GM21619 (cell line): ENCODE data around the gene COL25A1.
"Not testable (repeated sequence)": the region's sequence is repeated elsewhere in the genome, so short reads cannot be mapped to it uniquely, and the experiment has no call there.

ENCODE experiments used
- ATAC-seq: cut with Tn5 transposase; IDR thresholded peaks from one replicate; pipeline ENCODE4 v1.9.1; 2021; ENCODE audit not compliant: unreplicated experiment

Gene COL25A1

GRCh38 chr4:108972613-108973283 is 329.7 kb downstream of the COL25A1 start:
- ATAC-seq, result no peak

DNA sequence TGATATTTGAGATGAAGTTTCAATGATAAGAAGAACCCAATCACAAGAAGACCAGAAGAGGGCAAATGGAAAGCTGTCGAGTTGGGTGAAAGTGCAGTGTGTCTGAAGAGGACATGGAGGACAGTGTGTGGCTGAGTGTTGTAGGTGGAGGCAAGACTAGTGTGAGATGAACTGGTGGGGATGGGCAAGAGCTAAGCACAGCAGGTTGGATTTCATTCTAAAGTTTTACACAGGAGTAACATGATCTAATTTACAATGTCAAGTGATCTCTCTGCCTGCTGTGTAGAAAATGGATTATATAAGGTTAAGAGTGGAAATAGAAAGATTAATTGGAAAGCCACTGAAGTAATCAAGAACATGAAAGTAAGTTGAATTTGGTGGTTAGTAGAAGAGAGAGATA is 331.0 kb downstream of the COL25A1 start:
- no peak for ATAC-seq

- ATAC-seq, result no peak
Measured at GRCh38 chr4:108965472-108966076, 336.9 kb downstream of the COL25A1 start.

GRCh38 chr4:108965016-108965415 is 337.4 kb downstream of the COL25A1 start:
- ATAC-seq, result no peak

- no peak for ATAC-seq
Measured at GRCh38 chr4:108963910-108964309, 338.5 kb downstream of the COL25A1 start.

- ATAC-seq, result no peak
Measured at GRCh38 chr4:108959491-108959890, 343.0 kb downstream of the COL25A1 start.

- no peak for ATAC-seq
Measured at GRCh38 chr4:108954880-108955279, 347.6 kb downstream of the COL25A1 start.

DNA sequence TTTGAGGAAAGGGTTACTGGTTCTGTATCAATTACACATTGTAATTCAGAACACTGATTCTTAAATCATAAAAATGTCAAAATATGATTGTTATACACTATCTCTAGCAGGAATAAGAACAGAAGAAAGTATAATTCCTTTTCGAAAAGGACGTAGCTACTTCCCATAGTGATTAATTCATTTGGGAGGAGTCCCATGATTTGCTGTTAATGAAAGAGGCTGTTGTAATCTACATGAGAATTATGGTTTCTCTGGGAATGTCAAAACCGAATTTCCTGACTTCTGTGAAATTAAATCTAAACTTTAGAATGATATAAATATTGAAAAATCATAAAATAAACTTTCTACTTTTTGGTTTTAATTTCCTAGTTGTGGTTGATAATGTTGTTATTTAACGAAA is 348.5 kb downstream of the COL25A1 start:
- no peak for ATAC-seq

- ATAC-seq, result no peak
Measured at GRCh38 chr4:108950158-108950915, 352.1 kb downstream of the COL25A1 start.

- no peak for ATAC-seq
Measured at GRCh38 chr4:108947526-108947925, 354.9 kb downstream of the COL25A1 start.

DNA sequence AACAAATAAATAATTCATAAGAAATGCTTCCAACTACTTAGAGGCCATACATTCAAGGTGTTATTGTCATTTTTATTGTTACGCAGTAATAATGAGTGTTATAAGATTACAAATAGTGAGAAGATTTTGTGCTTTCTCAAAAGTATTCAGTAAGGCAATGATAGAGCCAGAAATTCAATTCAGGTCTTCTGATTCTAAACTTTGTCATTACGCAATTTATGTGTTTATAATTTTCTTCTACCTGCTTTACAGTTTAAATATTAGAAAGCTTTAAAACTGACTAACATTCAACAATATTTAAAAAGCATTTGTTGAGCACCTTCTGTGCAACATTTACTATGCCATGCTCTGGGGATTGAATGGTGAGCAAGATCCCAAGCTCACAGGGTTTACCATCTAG is 356.2 kb downstream of the COL25A1 start:
- no peak for ATAC-seq

DNA sequence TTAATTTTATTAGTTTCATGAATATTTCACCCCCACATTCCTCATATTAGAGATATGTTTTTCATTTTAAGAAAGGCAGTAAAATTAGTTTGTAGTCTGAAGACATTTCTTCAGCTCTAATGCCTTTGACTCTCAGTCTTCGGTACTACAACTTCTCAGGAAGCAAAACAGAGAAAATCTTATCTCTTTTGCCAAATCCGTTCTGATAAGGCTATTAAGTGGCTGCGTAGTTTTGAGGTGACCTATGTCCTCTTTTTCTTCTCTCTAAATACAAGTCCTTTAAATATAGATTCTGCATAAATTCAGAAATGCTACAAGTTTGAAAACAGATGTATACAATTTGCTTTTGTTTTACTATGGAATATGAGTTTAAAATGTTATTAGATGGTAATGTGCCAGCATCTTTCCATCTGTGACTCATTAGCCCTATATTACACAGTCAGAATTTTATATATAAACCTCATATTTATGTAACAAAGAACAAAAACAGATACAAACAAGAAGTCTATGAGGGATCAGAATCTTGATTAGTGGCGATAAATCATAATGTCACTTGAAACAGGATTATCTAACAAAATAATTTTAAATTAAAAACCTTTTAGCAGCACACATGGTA is 358.4 kb downstream of the COL25A1 start:
- no peak for ATAC-seq

DNA sequence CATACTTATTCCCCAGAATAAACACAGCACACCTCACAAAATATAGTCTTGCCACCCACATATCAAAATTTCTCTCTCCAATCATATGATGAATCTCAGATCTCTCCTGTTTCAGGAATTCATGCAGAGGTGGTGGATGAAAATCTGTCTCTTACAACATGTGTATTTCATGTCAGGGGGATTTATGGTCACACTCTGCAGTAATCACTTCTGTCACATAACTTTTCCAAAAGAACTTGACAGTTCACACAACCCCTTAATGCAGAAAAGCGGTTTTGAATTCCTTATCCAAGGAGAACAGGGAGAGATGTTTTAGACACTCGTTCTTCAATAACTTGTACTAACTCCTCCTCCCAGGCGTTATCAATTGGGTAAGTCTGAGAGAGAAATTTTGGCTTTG is 359.1 kb downstream of the COL25A1 start:
- ATAC-seq, result no peak

DNA sequence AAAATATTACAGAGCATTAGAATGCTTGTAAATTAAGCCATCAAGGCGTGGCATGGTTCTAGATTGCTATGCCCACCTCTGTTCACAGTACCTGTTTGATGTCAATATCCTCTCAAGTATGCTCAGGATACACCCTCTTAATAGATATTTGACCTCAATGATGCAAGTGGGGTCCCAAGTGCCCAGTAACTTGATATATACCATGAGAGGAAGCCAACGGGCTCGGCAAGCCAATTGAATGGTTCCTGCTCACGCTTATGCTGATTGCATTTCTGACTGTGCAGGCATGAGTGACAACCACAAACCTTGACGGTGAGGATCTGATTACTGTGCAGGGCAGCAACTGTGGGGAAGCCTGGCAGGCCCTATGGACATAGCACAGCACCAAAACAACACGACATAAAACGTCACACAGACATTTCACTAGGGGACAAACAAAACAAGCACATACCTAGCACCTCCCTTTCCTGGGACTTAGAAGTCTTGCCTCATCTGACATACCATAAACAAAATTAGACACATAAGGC is 360.5 kb downstream of the COL25A1 start:
- ATAC-seq, result no peak

- no peak for ATAC-seq
Measured at GRCh38 chr4:108940634-108941033, 361.8 kb downstream of the COL25A1 start.

DNA sequence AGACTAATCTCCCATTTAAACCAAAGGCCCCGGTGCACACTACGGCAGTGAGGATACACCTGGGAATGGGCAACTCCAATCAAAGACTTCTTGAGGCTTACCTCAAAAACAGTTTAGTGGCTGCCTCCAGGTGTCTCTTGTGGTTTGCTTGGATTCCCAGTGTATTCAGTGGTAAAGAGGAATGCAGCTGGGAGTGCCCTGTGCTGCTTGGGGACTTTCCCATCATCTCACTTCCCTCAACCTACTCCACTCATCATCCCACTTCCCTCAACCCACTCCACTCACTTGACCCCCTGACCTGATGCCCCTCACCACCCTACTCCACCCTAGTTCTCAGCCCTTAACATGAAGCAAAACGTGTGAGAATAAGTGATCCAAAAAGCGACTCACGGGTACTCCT is 362.3 kb downstream of the COL25A1 start:
- ATAC-seq, result no peak

DNA sequence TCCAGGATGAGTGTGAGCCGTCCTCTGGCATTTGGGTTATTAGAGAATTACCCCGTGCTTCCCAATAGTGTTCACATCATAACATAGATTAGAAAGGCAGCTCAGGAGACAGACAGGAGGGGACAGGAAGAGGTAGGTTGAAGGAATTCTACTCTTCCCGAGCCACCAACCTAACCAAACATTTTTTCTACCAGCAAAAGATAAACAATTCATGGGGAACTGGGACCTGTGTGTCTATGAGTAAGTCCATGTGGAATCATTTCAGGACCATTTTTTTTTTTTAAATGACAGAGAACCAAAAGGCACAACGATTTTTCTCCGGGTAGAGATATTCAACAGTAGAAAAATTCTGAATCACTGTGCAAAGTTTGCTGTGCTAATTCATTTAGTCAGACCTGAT is 365.4 kb downstream of the COL25A1 start:
- ATAC-seq, result no peak

- ATAC-seq, result not testable (repeated sequence)
Measured at GRCh38 chr4:108933925-108934324, 368.5 kb downstream of the COL25A1 start.

DNA sequence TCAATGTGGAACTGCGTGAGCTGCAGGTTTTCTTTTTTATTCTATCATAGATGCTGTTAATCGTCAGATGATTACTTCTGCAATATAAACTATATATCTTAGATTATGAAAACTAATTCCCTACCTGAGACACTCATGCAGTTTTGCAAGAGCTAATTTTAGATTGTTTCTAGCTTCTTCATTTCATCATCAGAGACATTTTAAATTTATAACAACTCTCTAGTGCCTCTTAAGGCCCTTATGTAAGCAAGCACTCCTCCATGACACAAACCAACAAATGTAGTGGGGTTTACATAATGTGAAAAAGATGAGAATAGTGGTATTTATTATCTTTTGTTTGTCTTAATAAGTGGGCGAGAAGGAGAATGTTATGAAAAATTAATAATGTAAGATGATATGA is 369.4 kb downstream of the COL25A1 start:
- ATAC-seq, result no peak

DNA sequence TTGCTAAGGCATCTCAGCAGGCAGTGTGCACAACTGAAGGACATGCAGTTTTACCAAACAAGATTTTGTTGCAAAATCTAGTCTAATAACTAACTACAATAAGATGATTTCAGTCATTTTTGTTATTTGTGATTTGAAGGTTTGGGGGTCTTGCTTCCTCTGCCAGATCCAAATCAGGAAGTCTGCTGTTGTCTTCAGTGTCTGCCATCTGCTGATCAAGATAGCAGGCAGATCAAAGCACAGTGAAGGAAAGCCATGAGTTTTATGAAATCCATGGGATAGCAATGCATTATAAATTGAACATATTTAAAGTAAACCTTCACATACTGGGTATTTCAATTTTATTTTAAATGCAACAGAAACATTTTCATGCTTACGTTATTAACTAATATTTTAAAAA is 370.5 kb downstream of the COL25A1 start:
- no peak for ATAC-seq

GRCh38 chr4:108930186-108930585 is 372.3 kb downstream of the COL25A1 start:
- no peak for ATAC-seq

DNA sequence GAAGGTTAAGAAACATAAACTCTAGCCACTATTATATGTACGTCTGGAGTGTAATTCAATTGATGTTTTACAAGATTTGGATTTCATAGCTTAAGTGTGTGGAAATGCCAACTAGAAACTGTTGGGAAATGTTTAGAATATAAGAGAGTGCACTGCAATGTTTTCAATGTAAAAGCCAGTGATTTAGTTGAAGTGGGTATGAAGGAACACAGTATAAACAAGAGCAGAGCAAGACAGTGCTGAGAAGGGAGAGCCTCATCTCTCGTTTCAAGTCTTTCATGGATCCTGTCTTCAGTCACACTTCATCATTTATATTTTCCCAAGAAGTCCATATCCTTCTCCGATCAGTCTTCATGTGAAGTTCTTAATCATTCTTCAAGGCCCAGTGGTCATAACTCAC is 375.7 kb downstream of the COL25A1 start:
- no peak for ATAC-seq
